HG03108 (cell line): ENCODE results near the gene DUOX1.
"Not testable (repeated sequence)": the region's sequence is repeated elsewhere in the genome, so short reads cannot be mapped to it uniquely, and the experiment has no call there.

ENCODE experiments used
- ATAC-seq: cut with Tn5 transposase; IDR thresholded peaks from one replicate; pipeline ENCODE4 v1.9.1; 2021; ENCODE audit warnings: moderate library complexity; ENCODE audit not compliant: unreplicated experiment

DUOX1 gene

GRCh38 chr15:45129651-45130129 is at the start of gene DUOX1, which contains the start of gene DUOXA1:
TSS of gene DUOX1 (plus strand) at chr15:45129994. CDS start at chr15:45131967, 1,973 bp downstream.
TSS of gene DUOXA1 (minus strand) at chr15:45129879. CDS start at chr15:45123014, 6,865 bp downstream.
- ATAC-seq = no peak

DNA sequence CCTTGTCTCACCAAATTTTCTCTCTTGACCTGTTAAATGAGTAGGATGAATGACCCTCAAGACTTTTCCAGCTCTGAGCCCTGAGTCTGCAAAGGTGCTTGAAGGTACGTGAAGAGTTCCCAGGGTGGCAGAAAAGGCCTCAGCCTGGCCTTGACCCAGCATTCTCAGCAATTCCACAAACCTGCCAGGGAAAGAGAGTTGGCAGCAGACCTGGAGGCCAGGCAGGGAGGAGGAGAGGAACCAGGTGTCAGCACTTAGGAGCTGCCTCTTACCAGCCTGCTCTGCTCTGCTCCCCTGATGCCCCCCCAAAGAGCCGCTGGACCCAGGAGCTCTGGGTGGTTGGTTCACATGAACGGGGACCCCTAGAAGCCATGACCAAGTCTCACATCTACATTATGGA is 49.2 kb upstream of the DUOX1 start:
- ATAC-seq = not testable (repeated sequence)

- ATAC-seq = not testable (repeated sequence)
Measured at GRCh38 chr15:45082412-45082811, 47.4 kb upstream of the DUOX1 start.

DNA sequence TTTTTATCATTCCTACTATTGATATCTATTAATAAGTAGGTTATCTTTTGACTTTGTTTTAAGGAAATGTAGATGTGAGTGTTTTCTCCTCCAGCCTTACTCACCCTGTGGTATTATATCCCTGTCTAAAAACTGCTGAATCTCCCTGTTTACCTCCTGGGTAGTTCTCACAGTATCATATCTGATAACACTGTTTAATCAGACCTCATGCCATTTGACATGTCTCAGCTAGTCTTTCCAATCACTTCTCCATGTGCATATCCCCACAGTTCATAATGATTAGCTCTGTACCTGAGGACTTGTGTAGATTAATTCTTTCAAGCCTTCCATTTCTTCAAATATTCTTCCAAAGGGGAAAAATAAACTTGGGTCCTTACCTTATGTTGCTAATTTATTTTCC is 46.6 kb upstream of the DUOX1 start:
- no peak for ATAC-seq

DNA sequence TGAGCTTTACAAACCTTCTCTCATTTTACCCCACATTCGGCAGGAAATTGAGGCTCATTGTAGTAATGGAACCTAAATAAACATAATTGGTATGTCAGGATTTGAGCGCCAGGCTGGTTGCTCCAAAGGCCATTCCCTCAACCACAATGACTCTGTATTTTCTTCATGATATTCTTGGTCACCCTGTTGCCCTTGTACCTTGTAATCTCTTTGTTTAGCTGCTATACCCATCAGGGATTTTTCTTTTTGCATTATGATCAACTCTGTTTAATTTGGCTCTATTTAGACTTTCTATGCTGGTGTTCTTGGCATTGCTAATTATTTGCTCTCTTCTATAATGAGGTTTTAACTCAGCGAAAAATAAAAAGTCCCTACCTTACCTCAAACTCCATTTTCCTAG is 45.6 kb upstream of the DUOX1 start:
- ATAC-seq = no peak

DNA sequence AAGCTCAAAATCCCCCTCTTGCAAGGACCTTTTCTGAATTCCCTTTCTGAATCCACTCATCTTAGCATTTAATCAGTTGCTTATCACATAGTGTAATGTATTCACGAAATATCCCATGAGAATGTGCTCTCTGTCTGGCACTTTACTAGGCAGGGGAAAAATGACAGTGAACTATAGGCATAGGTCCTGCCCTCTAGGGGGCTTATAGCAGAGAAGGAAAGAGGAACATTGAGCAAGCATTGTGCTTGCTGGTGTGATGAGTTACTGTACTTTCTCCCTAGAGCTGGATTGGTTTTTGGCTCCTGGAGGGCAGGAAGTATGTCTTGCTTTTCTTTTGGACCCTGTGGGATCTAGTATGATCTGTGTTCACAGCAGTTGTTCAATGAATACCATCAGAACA is 42.3 kb upstream of the DUOX1 start:
- ATAC-seq = no peak

- ATAC-seq = no peak
Measured at GRCh38 chr15:45088801-45089711, 40.7 kb upstream of the DUOX1 start.

DNA sequence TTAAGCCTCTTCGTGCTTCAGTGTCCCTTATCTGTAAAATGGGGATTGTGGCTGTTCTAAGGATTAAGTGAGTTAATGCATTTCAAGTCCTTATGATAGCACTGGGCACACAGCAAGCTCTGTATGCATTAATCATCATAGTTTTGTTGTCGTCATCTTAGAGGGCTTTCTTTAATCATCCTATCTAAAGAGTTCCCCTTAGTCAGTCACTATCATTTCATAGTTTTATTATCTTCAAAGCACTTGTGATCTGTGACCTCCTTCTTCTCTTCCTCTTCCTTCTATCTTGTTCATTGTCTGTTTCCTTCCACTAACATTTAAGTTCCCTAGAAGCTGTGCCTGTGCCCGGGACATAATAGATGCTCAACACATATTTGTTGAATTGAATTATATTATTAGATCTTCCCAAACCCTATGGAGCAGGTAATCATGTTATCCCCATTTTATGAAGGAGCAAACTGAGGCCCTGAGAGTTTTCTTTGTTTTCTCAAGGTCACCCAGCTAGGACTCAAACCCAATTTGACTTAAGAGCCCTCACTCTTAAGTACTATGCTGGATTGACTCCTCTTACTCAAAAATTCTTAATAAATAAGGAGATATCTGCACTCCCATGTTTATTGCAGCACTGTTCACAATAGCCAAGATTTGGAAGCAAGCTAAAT is 40.0 kb upstream of the DUOX1 start:
- no peak for ATAC-seq

GRCh38 chr15:45091161-45091560 is 38.6 kb upstream of the DUOX1 start:
- no peak for ATAC-seq

GRCh38 chr15:45091576-45091975 is 38.2 kb upstream of the DUOX1 start:
- no peak for ATAC-seq

DNA sequence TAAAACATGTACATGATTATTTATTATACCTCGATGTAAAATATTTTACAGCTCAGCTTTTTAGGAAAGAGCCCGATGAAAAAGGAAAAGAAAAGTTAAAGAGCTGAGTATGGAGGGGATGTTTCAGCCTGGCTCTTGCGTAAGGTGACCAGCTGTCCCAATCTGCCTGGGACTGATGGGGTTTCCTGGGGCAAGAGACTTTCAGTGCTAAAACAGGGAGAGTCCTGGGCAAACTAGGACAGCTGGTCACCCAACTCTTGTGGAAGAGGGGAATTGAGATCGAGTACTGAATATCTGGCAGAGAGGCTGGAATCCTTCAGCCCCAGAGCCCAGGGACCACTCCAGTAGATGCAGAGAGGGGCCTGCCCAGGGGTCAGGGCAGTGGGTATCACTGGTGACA is 36.8 kb upstream of the DUOX1 start:
- no peak for ATAC-seq

DNA sequence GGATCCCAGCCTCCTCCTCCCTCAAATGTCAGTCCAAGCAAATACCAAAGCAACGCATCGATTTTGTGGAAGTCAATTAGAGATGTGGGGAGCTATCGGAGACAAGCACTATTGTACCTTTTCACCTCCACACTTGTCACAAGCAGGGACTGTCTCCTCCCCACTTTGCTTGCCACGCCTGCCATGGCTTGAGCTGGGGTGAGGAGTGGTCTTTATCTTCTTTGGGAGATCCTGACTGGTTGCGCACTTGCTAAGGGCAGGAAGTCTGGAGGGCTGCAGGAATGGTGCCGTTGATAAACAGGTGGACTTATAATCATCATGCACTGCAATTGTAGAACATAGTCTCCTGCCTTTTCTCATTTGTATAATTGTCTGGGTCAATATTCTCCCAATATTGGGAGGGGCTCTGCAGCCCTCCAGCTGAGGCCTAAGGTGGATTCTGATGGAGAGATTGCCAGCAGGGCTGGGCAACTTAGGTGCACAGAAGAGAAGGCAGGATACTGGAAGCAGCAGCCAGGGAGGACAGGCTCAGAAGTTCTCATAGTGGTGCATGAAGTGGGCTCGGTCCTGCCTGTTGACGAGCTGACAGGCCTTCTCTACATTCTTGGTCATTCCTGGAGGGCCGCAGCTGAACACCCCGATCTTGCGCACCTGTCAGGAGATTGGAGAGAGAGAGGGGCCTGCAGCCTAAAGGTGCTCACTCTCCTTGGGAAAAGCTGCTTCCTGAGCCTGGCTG is 36.0 kb upstream of the DUOX1 start:
- no peak for ATAC-seq

GRCh38 chr15:45094358-45094730 is 35.5 kb upstream of the DUOX1 start:
- no peak for ATAC-seq

GRCh38 chr15:45095661-45096060 is 34.1 kb upstream of the DUOX1 start:
- ATAC-seq = no peak

GRCh38 chr15:45097466-45097865 is 32.3 kb upstream of the DUOX1 start:
- ATAC-seq = no peak

DNA sequence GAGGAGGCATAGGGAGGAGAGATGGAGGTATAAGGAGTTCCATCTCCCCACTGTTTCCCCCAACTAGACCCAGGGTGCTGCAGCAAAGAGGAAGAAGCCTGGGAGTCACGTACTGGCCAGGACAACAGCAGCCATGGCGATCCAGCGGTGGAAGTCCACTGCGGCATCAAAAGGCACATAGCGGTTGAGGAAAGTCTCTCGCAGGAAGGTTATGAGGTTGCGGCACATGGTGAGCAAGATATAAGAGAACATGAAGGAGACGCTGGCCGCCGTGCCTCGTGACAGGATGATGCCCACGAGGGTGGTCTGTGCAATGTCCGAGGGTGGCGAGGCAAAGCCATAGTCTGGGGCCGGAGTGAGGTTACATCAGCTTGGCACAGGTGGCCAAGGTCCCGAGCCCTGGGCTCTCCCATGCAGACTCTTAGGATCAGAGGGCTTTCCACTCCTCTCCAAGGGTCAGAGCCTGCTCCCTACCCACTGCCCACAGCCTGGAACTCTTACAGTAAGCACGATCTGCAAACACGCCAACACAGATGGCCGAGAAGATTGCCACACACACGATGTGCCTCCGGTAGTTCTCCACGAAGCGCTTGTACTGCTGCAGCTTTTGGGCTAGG is 30.1 kb upstream of the DUOX1 start:
- ATAC-seq = no peak

GRCh38 chr15:45100884-45101625 is 28.7 kb upstream of the DUOX1 start:
- no peak for ATAC-seq

DNA sequence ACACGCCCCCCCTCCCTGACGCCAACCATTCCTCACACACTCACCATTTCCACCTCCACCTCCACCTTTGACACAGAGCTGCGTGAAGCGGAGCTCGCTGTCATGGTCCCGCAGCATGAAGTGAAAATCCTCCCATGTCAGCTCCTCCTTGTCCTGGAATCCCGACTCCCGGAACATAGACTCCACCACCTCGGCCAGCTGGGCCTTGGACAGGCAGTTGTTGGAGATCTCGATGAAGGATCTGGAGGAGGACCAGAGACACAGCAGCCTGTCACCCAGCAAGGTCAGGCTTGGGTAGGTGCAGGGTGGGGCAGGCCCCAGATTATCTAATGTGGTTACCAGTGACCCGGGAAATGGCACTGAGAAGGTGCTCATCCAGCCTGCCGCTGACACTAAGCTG is 28.0 kb upstream of the DUOX1 start:
- ATAC-seq = no peak

DNA sequence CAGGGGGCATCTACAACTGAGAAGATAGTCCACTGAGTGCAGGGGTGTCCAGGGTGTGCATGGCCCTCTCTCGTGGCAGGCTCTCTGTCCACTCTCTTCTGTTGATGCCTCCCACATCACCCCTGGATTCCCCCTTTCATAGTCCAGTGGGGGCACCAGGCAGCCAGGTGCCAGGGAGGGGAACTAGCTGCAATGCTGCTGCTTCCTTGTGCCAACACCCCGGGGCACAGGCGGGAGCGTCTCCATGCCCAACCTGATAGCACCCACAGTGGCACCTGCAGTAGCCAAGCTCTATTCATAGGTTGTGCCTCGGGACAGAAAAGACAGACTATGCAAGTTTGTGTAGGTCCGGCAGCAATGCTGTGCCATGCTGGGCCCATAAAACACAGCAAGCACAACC is 27.6 kb upstream of the DUOX1 start:
- ATAC-seq = no peak

- ATAC-seq = not testable (repeated sequence)
Measured at GRCh38 chr15:45104170-45104569, 25.6 kb upstream of the DUOX1 start.
